IMR-90 (cell line): ENCODE data around the gene PDZRN3. TPM values are rescaled to one million over a fixed set of nuclear protein-coding genes. Genes with fewer than 3 reads are reported as not detected.

Experiments used
- ATAC-seq: fragments of 200-7000 bp; cut with Tn5 transposase; 2 replicates; pipeline ENCODE4 v1.9.1; 2020; ENCODE audit warnings: low read depth, mild to moderate bottlenecking, moderate library complexity
- BruUV-seq: library from RNA; stranded (reverse); fragments of 400-500 nt; replicated peaks from 2 replicates; lab custom pipeline; 2021; lab: Mats Ljungman, UMichigan
- CTCF ChIA-PET: fragments of 300-600 bp; formaldehyde crosslinking; extraction: SDS; loops from one replicate; lab custom pipeline; 2021; ENCODE audit warnings: antibody characterized with exemption; lab: Yijun Ruan, JAX
- POLR2A ChIA-PET: fragments of 300-600 bp; sonication (Branson Sonifier 250); formaldehyde crosslinking; loops from one replicate; lab custom pipeline; 2022; ENCODE audit warnings: antibody characterized with exemption; ENCODE audit not compliant: unreplicated experiment; lab: Charles Lee
- DNase-seq: peaks from one replicate; pipeline ENCODE4 v3.0.0; 2013
- H2AFZ ChIP-seq: replicated peaks from 2 replicates; pipeline ENCODE3; 2013; ENCODE audit warnings: low read length, mild to moderate bottlenecking; ENCODE audit not compliant: poor library complexity
- H2AK5ac ChIP-seq: 2 replicates; pipeline ENCODE4 v1.6.1; 2013; ENCODE audit warnings: low read depth, low read length, inconsistent platforms
- H2AK9ac ChIP-seq: replicated peaks from 2 replicates; pipeline ENCODE3; 2013; ENCODE audit warnings: mild to moderate bottlenecking, low read depth, low read length, moderate library complexity; ENCODE audit not compliant: poor library complexity
- H2BK120ac ChIP-seq: 2 replicates; pipeline ENCODE4 v1.6.1; 2013; ENCODE audit warnings: low read depth, low read length, inconsistent platforms
- H2BK15ac ChIP-seq: 3 replicates; pipeline ENCODE4 v1.6.1; 2013; ENCODE audit warnings: low read depth, low read length, inconsistent platforms
- H2BK20ac ChIP-seq: 2 replicates; pipeline ENCODE4 v1.6.1; 2013; ENCODE audit warnings: low read depth, mild to moderate bottlenecking, inconsistent platforms, low read length, moderate library complexity
- H2BK5ac ChIP-seq: 2 replicates; pipeline ENCODE4 v1.6.1; 2013; ENCODE audit warnings: mild to moderate bottlenecking, low read depth, low read length, inconsistent platforms; ENCODE audit not compliant: poor library complexity, severe bottlenecking
- H3K14ac ChIP-seq: replicated peaks from 2 replicates; pipeline ENCODE4 v1.6.1; 2013; ENCODE audit warnings: low read depth, low read length, inconsistent platforms
- H3K18ac ChIP-seq: 2 replicates; pipeline ENCODE4 v1.6.1; 2013; ENCODE audit warnings: low read depth, low read length, control low read depth
- H3K23ac ChIP-seq: 2 replicates; pipeline ENCODE4 v1.6.1; 2013; ENCODE audit warnings: low read depth, low read length, inconsistent platforms
- H3K27ac ChIP-seq: 2 replicates; pipeline ENCODE4 v1.5.1; 2013; ENCODE audit warnings: mild to moderate bottlenecking, control low read depth, low read length; ENCODE audit not compliant: insufficient read depth
- H3K27me3 ChIP-seq: 2 replicates; pipeline ENCODE4 v1.6.1; 2013; ENCODE audit warnings: low read length; ENCODE audit not compliant: control insufficient read depth, insufficient read depth
- H3K36me3 ChIP-seq: 2 replicates; pipeline ENCODE4 v1.6.1; 2013; ENCODE audit warnings: low read length, mixed read lengths; ENCODE audit not compliant: control insufficient read depth, insufficient read depth
- H3K4ac ChIP-seq: 2 replicates; pipeline ENCODE4 v1.6.1; 2013; ENCODE audit warnings: low read depth, low read length, inconsistent platforms
- H3K4me1 ChIP-seq: 2 replicates; pipeline ENCODE4 v1.6.1; 2013; ENCODE audit warnings: low read length, mixed read lengths; ENCODE audit not compliant: control insufficient read depth, insufficient read depth
- H3K4me2 ChIP-seq: 2 replicates; pipeline ENCODE4 v1.6.1; 2013; ENCODE audit warnings: low read depth, mild to moderate bottlenecking, control low read depth, low read length, moderate library complexity
- H3K4me3 ChIP-seq: 2 replicates; pipeline ENCODE4 v1.5.1; 2013; ENCODE audit warnings: low read depth, mild to moderate bottlenecking, control low read depth, low read length, moderate library complexity; ENCODE audit not compliant: insufficient read depth
- H3K56ac ChIP-seq: 2 replicates; pipeline ENCODE4 v1.6.1; 2013; ENCODE audit warnings: low read length, inconsistent platforms; ENCODE audit not compliant: insufficient read depth; ENCODE audit errors: extremely low read depth
- H3K79me1 ChIP-seq, 2 experiments: 2 replicates each; pipeline ENCODE4 v1.6.1; 2013; ENCODE audit warnings: low read length in 2 of 2, inconsistent platforms in 1 of 2, low read depth in 1 of 2
- H3K9ac ChIP-seq: 2 replicates; pipeline ENCODE4 v1.6.1; 2013; ENCODE audit warnings: low read depth, low read length, control low read depth
- H3K9me1 ChIP-seq: 2 replicates; pipeline ENCODE4 v1.6.1; 2013; ENCODE audit warnings: low read length, inconsistent platforms; ENCODE audit not compliant: insufficient read depth
- H3K9me3 ChIP-seq: 2 replicates; pipeline ENCODE4 v1.6.1; 2013; ENCODE audit warnings: low read length; ENCODE audit not compliant: control insufficient read depth, insufficient read depth
- H4K20me1 ChIP-seq: 2 replicates; pipeline ENCODE4 v1.6.1; 2013; ENCODE audit warnings: low read length, inconsistent platforms; ENCODE audit not compliant: insufficient read depth
- H4K5ac ChIP-seq: 2 replicates; pipeline ENCODE4 v1.6.1; 2013; ENCODE audit warnings: mild to moderate bottlenecking, low read depth, low read length, control low read depth
- H4K8ac ChIP-seq, 2 experiments: 2 replicates each; pipeline ENCODE4 v1.6.1; 2013; ENCODE audit warnings: low read depth in 2 of 2, low read length in 2 of 2, control low read depth in 1 of 2, inconsistent platforms in 1 of 2
- H4K91ac ChIP-seq: 2 replicates; pipeline ENCODE4 v1.6.1; 2013; ENCODE audit warnings: low read depth, low read length, inconsistent platforms; ENCODE audit not compliant: insufficient read depth
- CEBPB ChIP-seq: IDR thresholded peaks from 2 replicates; pipeline ENCODE4 v1.6.1; 2012; ENCODE audit warnings: low read depth, low read length, improper control_type of control experiment
- MXI1 ChIP-seq: IDR thresholded peaks from 2 replicates; pipeline ENCODE4 v1.6.1; 2012; ENCODE audit warnings: low read depth, mild to moderate bottlenecking, low read length, moderate library complexity, borderline replicate concordance
- POLR2A ChIP-seq: IDR thresholded peaks from 2 replicates; pipeline ENCODE4 v1.6.1; 2012; ENCODE audit warnings: mild to moderate bottlenecking, low read depth, low read length
- RAD21 ChIP-seq: IDR thresholded peaks from 2 replicates; pipeline ENCODE4 v1.6.1; 2012; ENCODE audit warnings: low read length, improper control_type of control experiment
- WGBS, 2 experiments: methylation state at CpG; one replicate each; pipeline versions ENCODE4 v1.1.5 to v1.1.7; 2013; ENCODE audit warnings: missing lambda C conversion rate in 2 of 2; ENCODE audit not compliant: insufficient read length in 1 of 2; ENCODE audit errors: extremely low coverage in 2 of 2; 5-methylcytosine and 5-hydroxymethylcytosine counted together
- dilution Hi-C: fragments of 300-500 bp; cut with HindIII; formaldehyde crosslinking; loops from one replicate; pipeline ENCODE4 v1.14.3; 2018; ENCODE audit warnings: low sequenced_read_pairs; ENCODE audit not compliant: unreplicated experiment
- in situ Hi-C: fragments of 300-500 bp; cut with MboI; formaldehyde crosslinking; loops from 3 replicates; pipeline ENCODE4 v1.14.3; 2019; ENCODE audit warnings: low sequenced_read_pairs, inconsistent platforms, mixed read lengths
- intact Hi-C: fragments of 100-400 bp; cut with micrococcal nuclease; formaldehyde crosslinking; loops from 2 replicates; pipeline ENCODE4 v1.10.0; 2022
- polyA plus RNA-seq, 3 experiments: library from polyadenylated mRNA; depleted of rRNA; stranded (reverse); fragments of >200 nt; gene quantifications; 2 replicates each; pipeline ENCODE4 v1.2.3, GENCODE V29; 2012; ENCODE audit warnings: low replicate concordance in 1 of 3
- total RNA-seq: library from RNA; depleted of rRNA; stranded (reverse); fragments of >200 nt; gene quantifications from 2 replicates; pipeline ENCODE4 v1.2.3, GENCODE V29; 2012

PDZRN3 gene
- total and polyA plus RNA-seq, 2 of the 4 experiments (the other 2 are of a cell fraction) = 9.4 to 17.0 TPM

GRCh38 chr3:73394240-73394639 is 230.5 kb downstream of the PDZRN3 start:
- ChIA-PET POLR2A (no interaction called here), CTCF (no interaction called here)
- Histone ChIP-seq H4K20me1 (no peaks in the 10 kb centered on the region), H4K8ac (no peak overlapping the region), H2BK5ac (no peak overlapping the region), H4K5ac (no peak overlapping the region), H3K56ac (no peak overlapping the region), H3K4me3 (no peak overlapping the region), H3K9me3 (no peaks in the 10 kb centered on the region), H3K4me2 (no peak overlapping the region), H2AK9ac (no peak overlapping the region), H3K9me1 (peaks cover 5% of the 10 kb centered on the region; the same call in 1 of the 2 replicates), H4K91ac (no peak overlapping the region), H2BK20ac (no peak overlapping the region), H2BK15ac (no peak overlapping the region), H3K23ac (no peak overlapping the region), H3K4ac (no peak overlapping the region), H3K27ac (no peak overlapping the region), H3K18ac (no peak overlapping the region), H3K9ac (no peak overlapping the region), H3K79me1 (no peaks in the 10 kb centered on the region), H3K36me3 (peaks cover 25% of the 10 kb centered on the region), H3K4me1 (peaks cover under 1% of the 10 kb centered on the region; the same call in 1 of the 2 replicates), H2AFZ (no peak overlapping the region), H2BK120ac (no peak overlapping the region), H3K27me3 (no peaks in the 10 kb centered on the region), H2AK5ac (no peak overlapping the region), H3K14ac (no peak overlapping the region)
- TF ChIP-seq POLR2A = no peak
- TF ChIP-seq MXI1 = no peak
- no peak for TF ChIP-seq CEBPB
- TF ChIP-seq RAD21 = no peak
- intact Hi-C loops = no loop called here
- BruUV-seq = no TSS peak
- in situ Hi-C loops = no loop called here
- dilution Hi-C loops = no loop called here
- no CpG with 5 or more reads among the region's 5 CpGs for WGBS, 2 experiments
- no peak for DNase-seq
- no peak for ATAC-seq
